SK-N-SH treated with all-trans-retinoic acid at 6 μM for 48 hours (cell line): ENCODE results near the gene HDAC4.

Experiments used
- ATAC-seq: fragments of 200-7000 bp; cut with Tn5 transposase; 3 replicates; pipeline ENCODE4 v1.9.1; 2020; ENCODE audit warnings: mild to moderate bottlenecking, moderate library complexity
- ARNTL ChIP-seq: fragments of 450-650 bp; formaldehyde crosslinking; IDR thresholded peaks from 2 replicates; pipeline ENCODE4 v1.5.0; 2020; ENCODE audit warnings: low read depth, mild to moderate bottlenecking, moderate library complexity, borderline replicate concordance
- BACH2 ChIP-seq: fragments of 250-450 bp; sonication (Bioruptor Pico); IDR thresholded peaks from 2 replicates; pipeline ENCODE4 v1.9.0; 2021; ENCODE audit warnings: mild to moderate bottlenecking, borderline replicate concordance
- CREB5 ChIP-seq: fragments of 250-450 bp; sonication (Bioruptor Pico); IDR thresholded peaks from 2 replicates; pipeline ENCODE4 v1.5.1; 2020; ENCODE audit warnings: low read depth, mild to moderate bottlenecking, moderate library complexity
- CSDC2 ChIP-seq: fragments of 250-450 bp; sonication (Bioruptor Pico); IDR thresholded peaks from 2 replicates; pipeline ENCODE4 v1.5.0; 2020; ENCODE audit warnings: mild to moderate bottlenecking, moderate library complexity
- CSRNP3 ChIP-seq: fragments of 250-450 bp; sonication (Bioruptor Pico); IDR thresholded peaks from 2 replicates; pipeline ENCODE4 v1.5.1; 2021; ENCODE audit warnings: mild to moderate bottlenecking, moderate library complexity
- ESRRG ChIP-seq: fragments of 250-450 bp; sonication (Bioruptor Pico); IDR thresholded peaks from 2 replicates; pipeline ENCODE4 v1.6.1; 2021; ENCODE audit warnings: mild to moderate bottlenecking
- GLIS3 ChIP-seq: fragments of 250-450 bp; sonication (Bioruptor Pico); IDR thresholded peaks from 2 replicates; pipeline ENCODE4 v1.5.0; 2020; ENCODE audit warnings: mild to moderate bottlenecking, moderate library complexity
- OSR1 ChIP-seq: fragments of 250-450 bp; sonication (Bioruptor Pico); IDR thresholded peaks from 2 replicates; pipeline ENCODE4 v1.8.0; 2022; ENCODE audit warnings: moderate library complexity, mild to moderate bottlenecking, inconsistent platforms
- PATZ1 ChIP-seq: fragments of 250-450 bp; sonication (Bioruptor Pico); IDR thresholded peaks from 2 replicates; pipeline ENCODE4 v1.8.0; 2020; ENCODE audit warnings: mild to moderate bottlenecking, moderate library complexity, borderline replicate concordance
- POU6F1 ChIP-seq: fragments of 250-450 bp; sonication (Bioruptor Pico); IDR thresholded peaks from 2 replicates; pipeline ENCODE4 v1.8.0; 2021; ENCODE audit warnings: low read depth, mild to moderate bottlenecking, moderate library complexity, borderline replicate concordance
- PPARA ChIP-seq: fragments of 250-450 bp; sonication (Bioruptor Pico); IDR thresholded peaks from 2 replicates; pipeline ENCODE4 v1.5.0; 2020; ENCODE audit warnings: mild to moderate bottlenecking, borderline replicate concordance
- RARB ChIP-seq: fragments of 250-450 bp; sonication (Bioruptor Pico); IDR thresholded peaks from 2 replicates; pipeline ENCODE4 v1.8.0; 2021; ENCODE audit warnings: mild to moderate bottlenecking, moderate library complexity
- SNAI2 ChIP-seq: fragments of 250-450 bp; sonication (Bioruptor Pico); IDR thresholded peaks from 2 replicates; pipeline ENCODE4 v1.5.0; 2020; ENCODE audit warnings: mild to moderate bottlenecking, moderate library complexity
- TCF4 ChIP-seq: fragments of 250-450 bp; sonication (Bioruptor Pico); IDR thresholded peaks from 2 replicates; pipeline ENCODE4 v1.8.0; 2021; ENCODE audit warnings: mild to moderate bottlenecking, moderate library complexity, borderline replicate concordance
- TOX ChIP-seq: fragments of 250-450 bp; sonication (Bioruptor Pico); IDR thresholded peaks from 2 replicates; pipeline ENCODE4 v1.8.0; 2021; ENCODE audit warnings: mild to moderate bottlenecking, moderate library complexity, borderline replicate concordance
- TSHZ2 ChIP-seq: fragments of 250-450 bp; sonication (Bioruptor Pico); IDR thresholded peaks from 2 replicates; pipeline ENCODE4 v1.5.0; 2020; ENCODE audit warnings: mild to moderate bottlenecking, moderate library complexity
- ZC3H10 ChIP-seq: fragments of 250-450 bp; sonication (Bioruptor Pico); IDR thresholded peaks from 2 replicates; pipeline ENCODE4 v1.5.1; 2021; ENCODE audit warnings: mild to moderate bottlenecking, moderate library complexity
- ZFP3 ChIP-seq: fragments of 250-450 bp; sonication (Bioruptor Pico); IDR thresholded peaks from 2 replicates; pipeline ENCODE4 v1.5.0; 2020; ENCODE audit warnings: mild to moderate bottlenecking, moderate library complexity
- ZNF70 ChIP-seq: fragments of 450-650 bp; formaldehyde crosslinking; IDR thresholded peaks from 2 replicates; pipeline ENCODE4 v1.5.0; 2020; ENCODE audit warnings: mild to moderate bottlenecking, moderate library complexity
- ZNF8 ChIP-seq: fragments of 450-650 bp; formaldehyde crosslinking; IDR thresholded peaks from 2 replicates; pipeline ENCODE4 v1.5.0; 2020; ENCODE audit warnings: mild to moderate bottlenecking, moderate library complexity

HDAC4 gene

GRCh38 chr2:239376942-239377531 is 23.8 kb downstream of the HDAC4 start:
- no peak for ATAC-seq

More at GRCh38 chr2:239376942-239377531, 23.8 kb downstream of the HDAC4 start:
- TF ChIP-seq ZC3H10 (CRISPR knock-in tag) (no peak), BACH2 (CRISPR knock-in tag) (no peak), PPARA (no peak), CREB5 (CRISPR knock-in tag) (no peak), TOX (CRISPR knock-in tag) (no peak), POU6F1 (CRISPR knock-in tag) (no peak), RARB (CRISPR knock-in tag) (no peak), SNAI2 (CRISPR knock-in tag) (no peak), CSDC2 (no peak), ZFP3 (CRISPR knock-in tag) (no peak), ZNF70 (CRISPR knock-in tag) (no peak), PATZ1 (no peak), ZNF8 (no peak), OSR1 (CRISPR knock-in tag) (no peak), ESRRG (CRISPR knock-in tag) (no peak), ARNTL (CRISPR knock-in tag) (no peak), TSHZ2 (CRISPR knock-in tag) (no peak), TCF4 (CRISPR knock-in tag) (no peak), GLIS3 (no peak), CSRNP3 (CRISPR knock-in tag) (no peak)
